Astrocyte (in vitro differentiated cells and primary cell): ENCODE measurements around the gene ZMYND8. TPM values are rescaled to one million over a fixed set of nuclear protein-coding genes. Genes with fewer than 3 reads are reported as not detected.

Experiments
- DNase-seq: peaks from one replicate; pipeline ENCODE4 v3.0.0-alpha.2; 2010; ENCODE audit warnings: low read depth
- FAIRE-seq: peaks from 2 replicates; lab custom pipeline; 2011; peaks lifted over from hg19 to GRCh38; lab: Jason Lieb, UNC
- H2AFZ ChIP-seq: 2 replicates; pipeline ENCODE4 v1.6.0; 2012; ENCODE audit warnings: low read depth, low read length, inconsistent platforms
- H3K27ac ChIP-seq: 2 replicates; pipeline ENCODE4 v1.5.1; 2011; ENCODE audit warnings: low read depth, low read length, inconsistent platforms
- H3K27me3 ChIP-seq: 2 replicates; pipeline ENCODE4 v1.6.0; 2011; ENCODE audit warnings: low read length, inconsistent platforms; ENCODE audit not compliant: insufficient read depth
- H3K36me3 ChIP-seq: 2 replicates; pipeline ENCODE4 v1.5.1; 2011; ENCODE audit warnings: low read length, inconsistent platforms; ENCODE audit not compliant: insufficient read depth
- H3K4me1 ChIP-seq: 2 replicates; pipeline ENCODE4 v1.5.1; 2011; ENCODE audit warnings: low read length, inconsistent platforms; ENCODE audit not compliant: insufficient read depth
- H3K4me2 ChIP-seq: 2 replicates; pipeline ENCODE4 v1.6.0; 2012; ENCODE audit warnings: low read length, inconsistent platforms
- H3K4me3 ChIP-seq: 2 replicates; pipeline ENCODE4 v1.5.1; 2011; ENCODE audit warnings: low read depth, mild to moderate bottlenecking, low read length, inconsistent platforms; ENCODE audit not compliant: insufficient read depth
- H3K79me2 ChIP-seq: 2 replicates; pipeline ENCODE4 v1.6.0; 2012; ENCODE audit warnings: mild to moderate bottlenecking, low read length, inconsistent platforms; ENCODE audit not compliant: insufficient read depth
- H3K9ac ChIP-seq: 2 replicates; pipeline ENCODE4 v1.6.0; 2012; ENCODE audit warnings: mild to moderate bottlenecking, low read length, inconsistent platforms
- H3K9me3 ChIP-seq: 2 replicates; pipeline ENCODE4 v1.5.1; 2012; ENCODE audit warnings: low read depth, mild to moderate bottlenecking, low read length, inconsistent platforms; ENCODE audit not compliant: insufficient read depth
- H4K20me1 ChIP-seq: 2 replicates; pipeline ENCODE4 v1.6.0; 2012; ENCODE audit warnings: low read length, inconsistent platforms; ENCODE audit not compliant: insufficient read depth
- H3K27ac Mint-ChIP-seq: one replicate; pipeline ENCODE4 v1.8.0; 2021; ENCODE audit warnings: mild to moderate bottlenecking, mixed read lengths; ENCODE audit not compliant: unreplicated experiment
- H3K27me3 Mint-ChIP-seq: one replicate; pipeline ENCODE4 v1.8.0; 2021; ENCODE audit warnings: low read depth, mixed read lengths; ENCODE audit not compliant: unreplicated experiment
- H3K36me3 Mint-ChIP-seq: one replicate; pipeline ENCODE4 v1.8.0; 2021; ENCODE audit warnings: low read depth, mixed read lengths; ENCODE audit not compliant: unreplicated experiment
- H3K4me1 Mint-ChIP-seq: one replicate; pipeline ENCODE4 v1.8.0; 2021; ENCODE audit warnings: low read depth, mixed read lengths; ENCODE audit not compliant: unreplicated experiment
- H3K4me3 Mint-ChIP-seq: one replicate; pipeline ENCODE4 v1.8.0; 2021; ENCODE audit warnings: mild to moderate bottlenecking, moderate library complexity, mixed read lengths; ENCODE audit not compliant: unreplicated experiment
- H3K9me3 Mint-ChIP-seq: one replicate; pipeline ENCODE4 v1.8.0; 2021; ENCODE audit warnings: mild to moderate bottlenecking, mixed read lengths; ENCODE audit not compliant: unreplicated experiment
- EZH2 ChIP-seq: IDR thresholded peaks from 2 replicates; pipeline ENCODE4 v1.6.1; 2012; ENCODE audit warnings: mild to moderate bottlenecking, low read length, inconsistent platforms; ENCODE audit not compliant: insufficient read depth
- total RNA-seq: library from RNA; stranded (reverse); gene quantifications from 2 replicates; pipeline ENCODE4 v1.2.1, GENCODE V29; 2021
- TF ChIP-seq, protein P1 (sequence below): IDR thresholded peaks from 2 replicates; pipeline ENCODE4 v1.5.1; 2011; ENCODE audit warnings: low read depth, mild to moderate bottlenecking, inconsistent platforms, low read length, moderate library complexity; ENCODE audit not compliant: insufficient read depth

The ZMYND8 gene
- total RNA-seq, 1 donor from 2014 or later, result 45.8 TPM

DNA sequence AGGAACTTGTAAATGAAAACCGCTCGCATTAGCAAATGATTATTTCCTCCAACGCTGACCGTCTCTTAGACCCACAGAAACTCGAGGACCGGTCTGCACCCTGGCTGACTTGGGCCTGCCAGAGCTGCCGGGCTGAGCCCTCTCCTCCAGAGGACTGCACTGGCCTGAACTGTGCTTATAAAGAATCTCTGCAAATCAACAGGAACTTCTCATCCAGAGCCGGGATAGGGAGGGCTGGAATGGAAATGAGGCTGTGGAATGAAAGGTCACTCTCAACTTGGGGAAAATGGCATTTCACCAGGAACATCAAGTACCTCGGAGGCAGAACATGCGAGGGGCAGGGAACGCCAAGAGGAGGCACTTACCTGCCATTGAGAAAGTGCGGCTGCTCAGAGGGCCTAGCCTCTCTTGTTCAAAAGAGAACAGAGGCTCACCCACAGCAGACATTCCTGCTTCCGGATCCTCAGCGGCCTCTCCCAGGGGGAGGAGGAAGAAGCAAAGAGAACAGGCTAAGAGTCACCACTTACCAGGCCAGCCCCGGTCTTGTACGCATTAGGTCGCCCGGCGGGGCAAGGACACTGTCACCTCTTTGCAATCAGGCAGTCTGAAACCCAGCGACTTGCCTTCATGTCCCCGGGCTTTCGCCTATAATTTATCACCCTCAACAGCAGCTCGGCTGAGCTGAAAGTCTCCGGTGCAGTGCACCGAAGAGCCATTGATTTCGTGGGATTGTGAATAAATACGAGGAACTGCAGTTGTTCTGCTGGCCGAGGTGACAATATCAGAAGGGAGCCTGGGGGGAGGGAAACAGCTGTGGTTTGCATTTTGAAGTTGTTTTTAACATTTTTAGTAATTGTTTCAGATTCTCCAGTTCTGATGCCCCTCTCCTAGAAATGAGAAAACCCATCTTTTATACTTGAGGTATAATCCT, 37.6 kb downstream of the ZMYND8 start:
- Histone ChIP-seq H3K4me1 (peaks cover 56% of the 10 kb centered on the region), H3K27me3 (no peaks in the 10 kb centered on the region), H3K27ac (peak overlapping the region; percentile 97), H3K79me2 (peaks cover 67% of the 10 kb centered on the region), H3K4me3 (peak overlapping the region; percentile 24), H3K9me3 (no peaks in the 10 kb centered on the region), H3K4me2 (peak overlapping the region; percentile 75), H3K9ac (peak overlapping the region; percentile 86), H3K36me3 (no peaks in the 10 kb centered on the region), H4K20me1 (no peaks in the 10 kb centered on the region), H2AFZ (peak overlapping the region; percentile 20)
- Mint-ChIP-seq H3K9me3 (no peaks in the 10 kb centered on the region), H3K4me3 (peak overlapping the region; percentile 76), H3K27ac (peak overlapping the region; percentile 97), H3K4me1 (peaks cover 60% of the 10 kb centered on the region), H3K36me3 (peaks cover 2% of the 10 kb centered on the region), H3K27me3 (no peaks in the 10 kb centered on the region)
- DNase-seq (peak; percentile 66), FAIRE-seq (no peak)
- TF ChIP-seq, protein P1, sequence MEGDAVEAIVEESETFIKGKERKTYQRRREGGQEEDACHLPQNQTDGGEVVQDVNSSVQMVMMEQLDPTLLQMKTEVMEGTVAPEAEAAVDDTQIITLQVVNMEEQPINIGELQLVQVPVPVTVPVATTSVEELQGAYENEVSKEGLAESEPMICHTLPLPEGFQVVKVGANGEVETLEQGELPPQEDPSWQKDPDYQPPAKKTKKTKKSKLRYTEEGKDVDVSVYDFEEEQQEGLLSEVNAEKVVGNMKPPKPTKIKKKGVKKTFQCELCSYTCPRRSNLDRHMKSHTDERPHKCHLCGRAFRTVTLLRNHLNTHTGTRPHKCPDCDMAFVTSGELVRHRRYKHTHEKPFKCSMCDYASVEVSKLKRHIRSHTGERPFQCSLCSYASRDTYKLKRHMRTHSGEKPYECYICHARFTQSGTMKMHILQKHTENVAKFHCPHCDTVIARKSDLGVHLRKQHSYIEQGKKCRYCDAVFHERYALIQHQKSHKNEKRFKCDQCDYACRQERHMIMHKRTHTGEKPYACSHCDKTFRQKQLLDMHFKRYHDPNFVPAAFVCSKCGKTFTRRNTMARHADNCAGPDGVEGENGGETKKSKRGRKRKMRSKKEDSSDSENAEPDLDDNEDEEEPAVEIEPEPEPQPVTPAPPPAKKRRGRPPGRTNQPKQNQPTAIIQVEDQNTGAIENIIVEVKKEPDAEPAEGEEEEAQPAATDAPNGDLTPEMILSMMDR, result no peak
- no peak for TF ChIP-seq EZH2

GRCh38 chr20:47318027-47318585, 38.4 kb downstream of the ZMYND8 start:
- Histone ChIP-seq H3K9me3 (no peaks in the 10 kb centered on the region), H3K9ac (peak overlapping the region; percentile 86), H2AFZ (no peak overlapping the region), H3K27me3 (no peaks in the 10 kb centered on the region), H3K4me1 (peaks cover 56% of the 10 kb centered on the region), H3K27ac (peak overlapping the region; percentile 97), H3K4me3 (peak overlapping the region; percentile 24), H3K79me2 (peaks cover 62% of the 10 kb centered on the region), H3K4me2 (peak overlapping the region; percentile 75), H3K36me3 (no peaks in the 10 kb centered on the region), H4K20me1 (no peaks in the 10 kb centered on the region)
- Mint-ChIP-seq H3K36me3 (peaks cover 2% of the 10 kb centered on the region), H3K27me3 (no peaks in the 10 kb centered on the region), H3K4me1 (peaks cover 58% of the 10 kb centered on the region), H3K4me3 (peak overlapping the region; percentile 58), H3K9me3 (no peaks in the 10 kb centered on the region), H3K27ac (peak overlapping the region; percentile 97)
- TF ChIP-seq EZH2, result no peak
- TF ChIP-seq, protein P1, result no peak
- no peak for FAIRE-seq
- DNase-seq, result peak; percentile 75
